Spleen (tissue), 7 donors: ENCODE measurements around the gene TTLL6.

Source experiments
- CTCF ChIP-seq, 11 experiments: fragments of 200-600 bp in 7 of 11; fragments of 450-650 bp in 4 of 11; sonication (generic) in 4 of 11; IDR thresholded peaks in 8 of 11; conservative IDR thresholded peaks in 3 of 11; 1 replicate in 7 of 11; 2 replicates in 4 of 11; pipeline versions ENCODE4 v1.4.0 to v1.8.0; 2016 to 2021; ENCODE audit warnings: antibody characterized with exemption in 11 of 11, inconsistent platforms in 4 of 11, mild to moderate bottlenecking in 1 of 11
- POLR2A ChIP-seq, 3 donors: fragments of 450-650 bp; IDR thresholded peaks; one replicate each; pipeline ENCODE4 v1.5.1; 2017; ENCODE audit warnings: antibody characterized with exemption in 3 of 3, mild to moderate bottlenecking in 1 of 3
- POLR2AphosphoS5 ChIP-seq, 3 donors: sonication (generic); formaldehyde crosslinking; IDR thresholded peaks; one replicate each; pipeline ENCODE4 v1.5.1; 2017; ENCODE audit warnings: antibody characterized with exemption in 3 of 3
- donor health status: DM: no; HTN: no; CAD: no; lungs with moderate emphysema.
- donor health status: DM: no; HTN: no; CAD: no.
- donor health status: DM: no; HTN: no; CAD: no.

GRCh38 chr17:48840441-48840840 is 23.4 kb upstream of the TTLL6 start:
- TF ChIP-seq CTCF (IDR thresholded peaks at IDR 0.05 in 8 of 11, conservative IDR thresholded peaks at IDR 0.05 in 3 of 11): no peak
- no peak for TF ChIP-seq POLR2A (IDR thresholded peaks at IDR 0.05)
- no peak for TF ChIP-seq POLR2AphosphoS5 (IDR thresholded peaks at IDR 0.05)
